Esophagus muscularis mucosa (tissue), 4 donors: ENCODE results near the gene DIP2C. TPM values are rescaled to one million over a fixed set of nuclear protein-coding genes. Genes with fewer than 3 reads are reported as not detected.
"Not testable (repeated sequence)": the region's sequence is repeated elsewhere in the genome, so short reads cannot be mapped to it uniquely, and the experiment has no call there.

ENCODE experiments used
- DNase-seq: peaks from one replicate; pipeline ENCODE4 v3.0.0-alpha.2; 2017; ENCODE audit errors: extremely low spot score
- H3K27ac ChIP-seq, 4 donors: fragments of 200-600 bp; sonication (generic); replicated peaks in 1 of 4; 1 replicate in 3 of 4; 2 replicates in 1 of 4; pipeline ENCODE4 v1.5.1; 2016 to 2019; ENCODE audit warnings: mild to moderate bottlenecking in 1 of 4
- H3K27me3 ChIP-seq, 4 donors: fragments of 200-600 bp; sonication (generic); one replicate each; pipeline versions ENCODE4 v1.5.1 to v1.6.0; 2016 to 2019
- H3K36me3 ChIP-seq, 4 donors: fragments of 200-600 bp; sonication (generic); one replicate each; pipeline ENCODE4 v1.5.1; 2016 to 2019
- H3K4me1 ChIP-seq, 4 donors: fragments of 200-600 bp; sonication (generic); one replicate each; pipeline ENCODE4 v1.5.1; 2016 to 2019
- H3K4me3 ChIP-seq, 4 donors: fragments of 200-600 bp; sonication (generic); 1 replicate in 2 of 4; 2 replicates in 2 of 4; pipeline ENCODE4 v1.5.1; 2016 to 2019; ENCODE audit warnings: mild to moderate bottlenecking in 4 of 4, moderate library complexity in 1 of 4
- H3K9me3 ChIP-seq, 4 donors: fragments of 200-600 bp; sonication (generic); 1 replicate in 3 of 4; 2 replicates in 1 of 4; pipeline ENCODE4 v1.5.1; 2016 to 2019
- CTCF ChIP-seq, 3 experiments: fragments of 200-600 bp in 2 of 3; fragments of 450-650 bp in 1 of 3; sonication (generic) in 2 of 3; IDR thresholded peaks; one replicate each; pipeline ENCODE4 v1.5.1; 2017 to 2019; ENCODE audit warnings: antibody characterized with exemption in 3 of 3, mild to moderate bottlenecking in 2 of 3, moderate library complexity in 1 of 3
- EP300 ChIP-seq: sonication (generic); formaldehyde crosslinking; IDR thresholded peaks from one replicate; pipeline ENCODE4 v1.6.1; 2017; ENCODE audit warnings: antibody characterized with exemption
- POLR2A ChIP-seq: fragments of 450-650 bp; IDR thresholded peaks from one replicate; pipeline ENCODE4 v1.6.1; 2017; ENCODE audit warnings: antibody characterized with exemption, moderate library complexity, mild to moderate bottlenecking, low read depth
- POLR2AphosphoS5 ChIP-seq, 2 donors: sonication (generic); formaldehyde crosslinking; IDR thresholded peaks; one replicate each; pipeline ENCODE4 v1.6.1; 2017; ENCODE audit warnings: antibody characterized with exemption in 2 of 2
- WGBS: methylation state at CpG from one replicate; pipeline ENCODE4 v1.1.5; 2018; 5-methylcytosine and 5-hydroxymethylcytosine counted together
- intact Hi-C: fragments of 100-400 bp; cut with DNase I; formaldehyde crosslinking; loops from one replicate; pipeline ENCODE4 v1.15.1; 2023
- total RNA-seq, 4 donors: library from RNA; depleted of rRNA; stranded (reverse); fragments of >200 nt; gene quantifications; one replicate each; pipeline versions ENCODE4 v1.1.0 to v1.2.1, GENCODE V29; 2016

Gene DIP2C
- total RNA-seq, 4 donors from 2014 or later: 38.6 to 66.4 (median 55.7) TPM

DNA sequence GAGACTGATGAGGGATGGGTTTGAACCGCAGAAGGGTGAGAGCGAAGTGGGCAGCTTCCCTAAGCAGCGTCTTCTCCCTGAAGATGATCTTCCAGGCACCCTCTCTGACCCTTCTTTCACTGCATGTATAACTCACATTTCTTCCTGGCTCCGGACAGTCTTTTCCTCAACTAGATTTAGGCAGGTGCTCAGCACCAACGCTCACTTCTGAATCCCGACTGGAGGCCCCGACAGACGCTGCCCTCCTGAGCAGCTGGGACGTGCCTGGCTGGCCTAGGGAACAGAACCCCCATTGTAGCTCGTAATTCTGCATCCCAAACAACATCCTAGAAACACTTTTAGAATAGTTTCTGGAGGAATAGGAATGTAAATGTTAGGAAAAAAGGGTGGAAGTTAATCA, 206.6 kb downstream of the DIP2C start:
- 92% methylated on average over 10 of the region's 10 CpGs for WGBS
- Histone ChIP-seq H3K4me1 (peaks cover 23 to 74% (median 59%) of the 10 kb centered on the region in 4 donors), H3K27me3 (no peaks in the 10 kb centered on the region), H3K27ac (peak overlapping the region; percentile 65 to 93 (median 86)), H3K9me3 (no peaks in the 10 kb centered on the region), H3K36me3 (peaks cover 0 to 30% (median 2%) of the 10 kb centered on the region in 4 donors), H3K4me3 (no peak overlapping the region)
- TF ChIP-seq CTCF (IDR thresholded peaks at IDR 0.05): no peak
- no peak for TF ChIP-seq POLR2A
- no peak for TF ChIP-seq POLR2AphosphoS5 (IDR thresholded peaks at IDR 0.05)
- no peak for TF ChIP-seq EP300
- intact Hi-C loops: no loop called here
- DNase-seq: no peak

DNA sequence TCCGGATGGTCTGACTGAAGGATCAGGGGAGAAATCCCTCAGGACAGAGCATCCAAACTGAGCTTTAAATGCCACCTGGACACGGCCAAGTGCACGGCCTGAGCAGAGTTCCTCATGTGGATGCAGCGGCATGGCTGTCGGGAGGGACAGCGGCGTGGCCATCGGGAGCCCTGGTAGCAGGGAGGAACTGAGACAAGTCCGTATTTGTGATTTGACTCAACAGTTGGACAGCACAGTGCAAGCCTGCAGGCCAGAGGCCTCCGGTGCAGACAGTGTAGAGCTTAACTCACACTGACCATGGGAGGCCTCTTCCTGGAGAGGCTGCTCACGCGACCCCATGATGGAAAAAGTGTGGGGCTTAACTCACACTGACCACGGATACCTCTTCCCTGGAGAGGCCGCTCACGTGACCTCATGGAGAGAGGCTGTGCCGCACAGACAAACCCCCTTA, 207.4 kb downstream of the DIP2C start:
- intact Hi-C loops: no loop called here
- H3K9me3 ChIP-seq: no peaks in the 10 kb centered on the region
- H3K27ac ChIP-seq: peak overlapping the region; percentile 65 to 93 (median 86)
- no peaks in the 10 kb centered on the region for H3K27me3 ChIP-seq
- DNase-seq: no peak
- H3K4me1 ChIP-seq: peaks cover 23 to 74% (median 59%) of the 10 kb centered on the region in 4 donors
- WGBS: 87% methylated on average over 6 of the region's 16 CpGs
- peaks cover 0 to 30% (median 2%) of the 10 kb centered on the region in 4 donors for H3K36me3 ChIP-seq
- TF ChIP-seq POLR2A (no peak), EP300 (no peak), POLR2AphosphoS5 (IDR thresholded peaks at IDR 0.05) (no peak), CTCF (IDR thresholded peaks at IDR 0.05) (no peak)
- H3K4me3 ChIP-seq: no peak overlapping the region

- intact Hi-C loops: no loop called here
- peaks cover 0 to 30% (median 2%) of the 10 kb centered on the region in 4 donors for H3K36me3 ChIP-seq
- 96% methylated on average over 13 of the region's 15 CpGs for WGBS
- H3K9me3 ChIP-seq: no peaks in the 10 kb centered on the region
- DNase-seq: no peak
- peak overlapping the region; percentile 65 to 93 (median 86) for H3K27ac ChIP-seq
- no peak for TF ChIP-seq POLR2A
- no peaks in the 10 kb centered on the region for H3K27me3 ChIP-seq
- no peak overlapping the region for H3K4me3 ChIP-seq
- H3K4me1 ChIP-seq: peaks cover 23 to 74% (median 57%) of the 10 kb centered on the region in 4 donors
These were observed 207.8 kb downstream of the DIP2C start for GRCh38 chr10:481628-482027.

- Histone ChIP-seq H3K4me3 (no peak overlapping the region), H3K27ac (peak overlapping the region; percentile 65 to 93 (median 86)), H3K9me3 (no peaks in the 10 kb centered on the region), H3K4me1 (peaks cover 18 to 71% (median 57%) of the 10 kb centered on the region in 4 donors), H3K27me3 (no peaks in the 10 kb centered on the region), H3K36me3 (peaks cover 0 to 35% (median 2%) of the 10 kb centered on the region in 4 donors)
- TF ChIP-seq CTCF (IDR thresholded peaks at IDR 0.05) (no peak), POLR2A (no peak), EP300 (no peak), POLR2AphosphoS5 (IDR thresholded peaks at IDR 0.05) (peak in 1 of 2 donors; percentile 50)
- intact Hi-C loops: no loop called here
- WGBS: 65% methylated on average over 16 of the region's 17 CpGs
- DNase-seq: no peak
These were observed 208.4 kb downstream of the DIP2C start for GRCh38 chr10:480928-481552.

GRCh38 chr10:480498-480927, 209.0 kb downstream of the DIP2C start:
- Histone ChIP-seq H3K4me1 (peaks cover 14 to 66% (median 56%) of the 10 kb centered on the region in 4 donors), H3K36me3 (peaks cover 0 to 39% (median 2%) of the 10 kb centered on the region in 4 donors), H3K27me3 (no peaks in the 10 kb centered on the region), H3K27ac (peak overlapping the region in 3 of 4 donors; percentile 86 to 93 (median 87)), H3K4me3 (no peak overlapping the region), H3K9me3 (no peaks in the 10 kb centered on the region)
- intact Hi-C loops: no loop called here
- WGBS: 90% methylated on average over 23 of the region's 23 CpGs
- DNase-seq: no peak
- TF ChIP-seq POLR2A: no peak
- TF ChIP-seq CTCF (IDR thresholded peaks at IDR 0.05): no peak

- 90% methylated on average over 21 of the region's 33 CpGs for WGBS
- H3K27me3 ChIP-seq, DNase-seq, intact Hi-C loops, H3K9me3 ChIP-seq, H3K4me3 ChIP-seq: not testable (repeated sequence)
- Histone ChIP-seq H3K27ac (peak overlapping the region in 1 of 4 donors; percentile 93), H3K4me1 (peaks cover 12 to 60% (median 50%) of the 10 kb centered on the region in 4 donors), H3K36me3 (peaks cover 0 to 42% (median 4%) of the 10 kb centered on the region in 4 donors)
These were observed 209.6 kb downstream of the DIP2C start for GRCh38 chr10:479706-480497.
